Measurements from ENCODE around the gene CAMK2B. TPM values are rescaled to one million over a fixed set of nuclear protein-coding genes. Genes with fewer than 3 reads are reported as not detected.

Gene CAMK2B
- total RNA-seq, 1 experiment from 2014 or later = not detected

- TF ChIP-seq CTCF (IDR thresholded peaks at IDR 0.05; ENCODE audit: unreplicated experiment) = no peak
- intact Hi-C loops (cut with micrococcal nuclease; ENCODE audit: unreplicated experiment) = no loop called here
- no TSS peak for BruUV-seq (replicated peaks)
Measured at GRCh38 chr7:44227911-44228310, 97.5 kb downstream of the CAMK2B start.

GRCh38 chr7:44226396-44226753 lies 99.0 kb downstream of the CAMK2B start:
- intact Hi-C loops (cut with micrococcal nuclease; ENCODE audit: unreplicated experiment) = no loop called here
- Mint-ChIP-seq H3K4me3 (ENCODE audit: low read depth, unreplicated experiment) (no peak overlapping the region), H3K27me3 (ENCODE audit: unreplicated experiment) (peaks cover 91% of the 10 kb centered on the region), H3K36me3 (ENCODE audit: insufficient read depth, unreplicated experiment) (no peaks in the 10 kb centered on the region), H3K9me3 (ENCODE audit: low read depth, unreplicated experiment) (no peaks in the 10 kb centered on the region), H3K27ac (ENCODE audit: unreplicated experiment) (no peak overlapping the region), H3K4me1 (ENCODE audit: low read depth, unreplicated experiment) (no peaks in the 10 kb centered on the region)
- no peak for TF ChIP-seq CTCF (IDR thresholded peaks at IDR 0.05; ENCODE audit: unreplicated experiment)
- CTCF ChIA-PET = no interaction called here
- no peak for DNase-seq
- no TSS peak for BruUV-seq (replicated peaks)

More at GRCh38 chr7:44227911-44228310, 97.5 kb downstream of the CAMK2B start:
- Mint-ChIP-seq H3K36me3 (ENCODE audit: insufficient read depth, unreplicated experiment) (peaks cover 4% of the 10 kb centered on the region), H3K4me1 (ENCODE audit: low read depth, unreplicated experiment) (no peaks in the 10 kb centered on the region), H3K27ac (ENCODE audit: unreplicated experiment) (no peak overlapping the region), H3K9me3 (ENCODE audit: low read depth, unreplicated experiment) (no peaks in the 10 kb centered on the region), H3K4me3 (ENCODE audit: low read depth, unreplicated experiment) (no peak overlapping the region), H3K27me3 (ENCODE audit: unreplicated experiment) (peaks cover 92% of the 10 kb centered on the region)
- DNase-seq = no peak
- CTCF ChIA-PET = no interaction called here

- no TSS peak for BruUV-seq (replicated peaks)
- intact Hi-C loops (cut with micrococcal nuclease; ENCODE audit: unreplicated experiment) = no loop called here
- no peak for TF ChIP-seq CTCF (IDR thresholded peaks at IDR 0.05; ENCODE audit: unreplicated experiment)
- Mint-ChIP-seq H3K4me1 (ENCODE audit: low read depth, unreplicated experiment) (no peaks in the 10 kb centered on the region), H3K36me3 (ENCODE audit: insufficient read depth, unreplicated experiment) (no peaks in the 10 kb centered on the region), H3K27me3 (ENCODE audit: unreplicated experiment) (peaks cover 85% of the 10 kb centered on the region), H3K4me3 (ENCODE audit: low read depth, unreplicated experiment) (no peak overlapping the region), H3K9me3 (ENCODE audit: low read depth, unreplicated experiment) (no peaks in the 10 kb centered on the region), H3K27ac (ENCODE audit: unreplicated experiment) (no peak overlapping the region)
- CTCF ChIA-PET = no interaction called here
- no peak for DNase-seq
Measured at GRCh38 chr7:44225566-44226395, 99.6 kb downstream of the CAMK2B start.

- no peaks in the 10 kb centered on the region for H3K4me1 Mint-ChIP-seq (ENCODE audit: low read depth, unreplicated experiment)
- H3K27me3 Mint-ChIP-seq (ENCODE audit: unreplicated experiment) = peaks cover 78% of the 10 kb centered on the region
- no peak overlapping the region for H3K27ac Mint-ChIP-seq (ENCODE audit: unreplicated experiment)
- BruUV-seq (replicated peaks) = no TSS peak
- intact Hi-C loops (cut with micrococcal nuclease; ENCODE audit: unreplicated experiment) = no loop called here
- no peak for TF ChIP-seq CTCF (IDR thresholded peaks at IDR 0.05; ENCODE audit: unreplicated experiment)
- no peak overlapping the region for H3K4me3 Mint-ChIP-seq (ENCODE audit: low read depth, unreplicated experiment)
- CTCF ChIA-PET = no interaction called here
- DNase-seq = no peak
- H3K9me3 Mint-ChIP-seq (ENCODE audit: low read depth, unreplicated experiment) = no peaks in the 10 kb centered on the region
- H3K36me3 Mint-ChIP-seq (ENCODE audit: insufficient read depth, unreplicated experiment) = no peaks in the 10 kb centered on the region
Measured at GRCh38 chr7:44224974-44225565, 100.3 kb downstream of the CAMK2B start.

All from Calu3 (cell line).